ENCODE measurements around the gene AFG3L2. TPM values are rescaled to one million over a fixed set of nuclear protein-coding genes. Genes with fewer than 3 reads are reported as not detected.
"Not testable (repeated sequence)": the region's sequence is repeated elsewhere in the genome, so short reads cannot be mapped to it uniquely, and the experiment has no call there.

AFG3L2 gene
- total RNA-seq, 1 experiment from 2014 or later: 52.6 TPM

GRCh38 chr18:12397254-12397653 lies 20.2 kb upstream of the AFG3L2 start:
- DNase-seq (ENCODE audit: low spot score): no peak

DNA sequence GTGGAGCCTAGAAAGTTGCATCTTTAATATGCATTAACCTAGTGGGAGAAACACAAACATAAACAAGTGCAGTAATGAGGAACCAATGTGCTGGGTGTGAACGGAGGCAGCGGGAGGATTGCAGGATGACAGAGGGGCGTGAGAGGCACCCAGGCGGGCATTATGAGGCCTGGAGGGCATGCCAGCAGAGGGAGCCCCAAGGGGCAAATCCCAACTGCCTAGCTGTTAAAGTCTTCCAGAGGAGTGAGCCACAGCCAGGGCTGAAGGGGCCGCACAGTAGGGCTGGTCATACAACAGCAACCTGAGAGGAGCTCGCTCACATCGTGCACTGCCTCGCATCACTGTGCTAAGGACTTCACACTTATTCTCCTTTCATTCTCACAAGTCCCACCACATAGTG lies 17.4 kb upstream of the AFG3L2 start:
- DNase-seq (ENCODE audit: low spot score): no peak

DNA sequence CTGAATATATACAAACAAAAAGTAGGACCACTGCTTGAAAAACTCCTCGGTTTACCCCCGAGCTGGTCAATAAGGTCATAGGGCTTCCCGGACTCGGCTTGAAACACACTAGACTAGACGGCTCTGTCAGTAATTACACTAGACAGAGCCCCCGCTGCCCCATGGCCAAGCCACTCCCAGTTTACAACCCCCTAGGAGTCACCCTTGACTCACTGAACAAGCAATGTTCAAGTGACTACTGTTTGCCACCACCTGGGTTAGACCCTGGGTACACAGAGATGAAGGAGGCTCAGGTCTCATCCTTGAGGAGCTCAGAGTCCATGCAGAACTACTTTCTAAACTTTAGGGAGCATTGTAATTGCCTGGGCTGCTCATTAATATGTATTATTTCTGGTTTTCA lies 17.0 kb upstream of the AFG3L2 start:
- DNase-seq (ENCODE audit: low spot score): no peak

GRCh38 chr18:12393510-12393909 lies 16.5 kb upstream of the AFG3L2 start:
- no peak for DNase-seq (ENCODE audit: low spot score)

DNA sequence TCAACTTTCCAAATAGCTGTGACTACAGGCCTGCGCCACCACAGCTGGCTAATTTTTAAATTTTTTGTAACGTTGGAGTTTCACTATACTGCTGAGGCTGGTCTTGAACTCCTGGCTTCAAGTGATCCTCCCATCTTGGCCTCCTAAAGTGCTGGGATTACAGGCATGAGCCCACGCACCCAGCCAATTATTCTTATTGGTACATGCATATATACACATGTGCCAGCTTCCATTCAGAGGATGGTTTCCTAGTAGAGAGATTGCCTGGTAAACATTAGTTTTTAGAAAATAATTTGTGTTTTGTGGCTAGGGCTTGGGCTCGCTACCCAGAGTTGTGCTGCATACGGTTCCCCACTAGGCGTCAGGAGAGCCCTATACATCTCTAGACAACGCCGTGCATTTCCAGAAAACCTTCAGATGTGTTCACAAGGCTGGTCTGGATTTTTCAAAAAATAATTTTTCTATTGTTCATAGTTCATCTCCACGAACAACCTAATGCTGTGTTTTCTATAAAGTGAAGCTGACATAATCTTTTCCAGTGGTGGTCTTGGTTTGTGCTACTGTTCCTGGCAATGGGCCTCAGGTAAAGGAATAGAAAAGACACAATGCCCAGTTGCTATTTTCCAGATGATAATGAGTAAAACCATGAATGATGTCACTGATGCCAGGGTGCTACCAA lies 14.6 kb upstream of the AFG3L2 start:
- peak; percentile 53 for DNase-seq (ENCODE audit: low spot score)

DNA sequence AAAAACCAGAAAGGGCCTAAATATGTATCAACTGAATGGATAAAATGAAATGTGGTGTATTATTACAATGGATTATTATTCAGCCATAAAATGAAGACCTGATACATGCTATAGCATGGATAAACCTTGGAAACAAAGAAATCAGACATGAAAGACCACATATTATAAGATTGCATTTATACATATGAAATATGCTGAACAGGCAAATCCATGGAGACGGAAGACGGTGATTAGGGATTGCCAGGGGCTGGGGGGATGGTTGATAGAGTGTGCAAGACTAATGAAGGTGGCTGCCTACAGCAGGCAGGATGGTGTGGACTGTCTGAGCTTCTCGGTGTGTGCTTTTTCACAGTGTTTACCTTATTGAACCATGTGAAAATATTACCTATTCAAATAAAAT lies 11.4 kb upstream of the AFG3L2 start:
- DNase-seq (ENCODE audit: low spot score): no peak

GRCh38 chr18:12384261-12384660 lies 7.2 kb upstream of the AFG3L2 start:
- DNase-seq (ENCODE audit: low spot score): no peak

- not testable (repeated sequence) for DNase-seq (ENCODE audit: low spot score)
Observed at GRCh38 chr18:12383759-12384158, 6.7 kb upstream of the AFG3L2 start.

DNA sequence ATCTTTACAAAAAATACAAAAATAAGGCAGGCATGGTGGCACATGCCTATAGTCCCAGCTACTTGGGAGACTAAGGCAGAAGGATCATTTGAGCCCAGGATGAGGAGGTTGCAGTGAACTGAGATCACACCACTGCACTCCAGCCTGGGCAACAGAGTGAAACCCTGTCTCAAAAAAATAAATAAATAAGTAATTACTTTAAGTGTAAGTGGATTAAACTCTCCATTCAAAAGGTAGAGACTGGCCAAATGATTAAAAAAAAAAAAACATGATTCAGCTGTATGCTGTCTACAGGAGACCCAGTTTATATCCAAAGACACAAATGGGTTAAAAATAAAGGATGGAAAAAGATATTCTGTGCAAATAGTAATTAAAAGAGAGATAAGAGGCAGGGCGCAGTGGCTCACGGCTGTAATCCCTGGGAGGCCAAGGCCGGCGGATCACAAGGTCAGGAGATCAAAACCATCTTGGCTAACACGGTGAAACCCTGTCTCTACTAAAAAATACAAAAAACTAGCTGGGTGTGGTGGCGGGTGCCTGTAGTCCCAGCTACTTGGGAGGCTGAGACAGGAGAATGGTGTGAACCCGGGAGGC lies 5.3 kb upstream of the AFG3L2 start:
- not testable (repeated sequence) for DNase-seq (ENCODE audit: low spot score)

DNA sequence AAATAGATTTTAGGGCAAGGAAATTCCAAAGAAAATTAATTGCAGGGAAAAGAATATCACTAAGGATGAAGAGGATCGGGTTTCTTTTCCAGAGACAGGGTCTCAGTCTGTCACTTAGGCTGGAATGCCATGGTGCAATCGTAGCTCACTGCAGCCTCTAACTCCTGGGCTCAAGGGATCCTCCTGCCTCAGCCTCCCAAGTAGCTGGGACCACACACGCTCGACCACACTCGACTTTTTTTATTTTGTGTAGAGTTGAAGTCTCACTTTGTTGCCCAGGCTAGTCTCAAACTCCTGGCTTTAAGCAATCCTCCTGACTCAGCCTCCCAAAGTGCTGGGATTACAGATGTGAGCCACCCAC lies 1.2 kb upstream of the AFG3L2 start:
- DNase-seq (ENCODE audit: low spot score): not testable (repeated sequence)

DNA sequence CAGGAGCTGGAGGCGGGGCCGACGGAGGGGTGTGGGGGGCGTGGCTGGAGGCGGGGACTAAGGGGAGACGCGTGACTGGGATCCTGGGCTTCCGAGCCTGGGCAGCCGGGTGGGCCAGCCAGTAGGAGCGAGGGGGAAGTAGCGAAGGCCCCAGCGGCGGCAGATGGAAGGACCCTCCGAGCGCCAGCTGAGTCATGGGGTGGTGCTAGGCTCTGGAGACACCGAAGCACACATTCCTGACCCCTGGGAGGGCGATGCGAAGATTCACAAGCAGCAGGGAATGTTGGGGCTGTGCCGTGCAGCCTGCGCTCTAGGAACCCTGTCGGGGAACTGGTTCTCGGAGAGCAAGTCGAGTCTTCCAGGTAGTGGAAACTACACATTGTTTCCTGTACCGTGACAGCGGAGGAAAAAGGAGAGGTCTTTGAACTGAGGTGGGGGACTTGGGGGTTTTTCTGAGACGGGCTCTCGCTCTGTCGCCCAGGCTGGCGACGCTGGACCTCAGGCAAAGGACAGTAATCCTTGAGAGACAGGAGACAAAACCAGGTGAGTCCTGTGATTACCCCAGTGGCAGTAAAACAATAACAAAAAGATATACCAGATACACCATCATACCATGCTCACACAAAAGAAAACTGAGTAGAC lies 650 bp upstream of the AFG3L2 start:
- no peak for DNase-seq (ENCODE audit: low spot score)

DNA sequence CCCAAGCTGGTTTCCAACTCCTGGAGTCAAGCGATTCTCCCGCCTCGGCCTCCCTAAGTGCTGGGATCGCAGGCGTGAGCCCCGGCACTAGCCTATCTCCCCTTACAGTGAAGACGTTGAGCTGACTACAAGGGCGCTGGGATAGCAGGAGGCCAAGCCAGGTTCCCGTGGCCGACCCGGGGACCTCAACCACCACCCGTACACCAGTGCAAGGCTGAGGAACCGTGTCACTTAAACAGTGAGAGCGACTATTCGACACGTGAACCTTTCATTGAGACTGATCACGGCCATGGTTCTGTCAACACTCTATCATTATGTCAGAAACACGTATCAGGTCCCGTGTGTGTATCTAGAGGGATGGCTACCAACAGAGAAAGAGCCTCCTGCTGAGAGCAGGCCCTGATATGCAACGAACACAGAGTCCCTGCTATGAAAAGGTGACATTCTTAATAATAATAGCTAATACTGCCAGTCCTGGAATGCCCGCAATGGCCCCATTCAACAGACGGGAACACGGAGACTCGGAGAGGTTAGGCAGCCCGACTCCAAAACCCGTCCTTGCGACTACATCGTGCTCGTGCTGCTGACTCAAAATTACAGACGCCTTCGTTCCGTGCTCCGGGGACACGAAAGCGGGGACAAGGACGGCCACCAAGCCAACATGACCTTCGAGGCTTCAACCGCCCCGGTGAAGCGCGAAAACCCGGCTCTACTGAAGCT lies 833 bp downstream of the AFG3L2 start:
- DNase-seq (ENCODE audit: low spot score): no peak

DNA sequence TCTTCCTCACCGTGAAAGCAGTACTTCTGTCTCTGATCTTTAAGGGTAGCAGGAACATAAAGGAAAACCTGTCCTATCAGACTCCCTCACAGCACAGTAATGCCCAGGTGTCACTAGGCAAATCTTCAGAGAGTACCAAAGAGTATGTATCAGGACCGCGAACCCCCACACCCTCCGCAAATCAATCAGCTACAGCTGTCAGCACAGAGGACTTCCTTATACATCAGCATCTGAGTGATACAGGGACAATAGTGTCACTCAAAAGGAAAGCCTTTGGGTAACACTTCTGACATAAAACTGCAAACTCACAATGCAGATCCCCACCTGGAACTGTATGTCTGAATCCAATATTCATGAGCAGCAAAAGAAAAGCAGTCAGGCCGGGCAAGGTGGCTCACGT lies 2.6 kb downstream of the AFG3L2 start:
- DNase-seq (ENCODE audit: low spot score): no peak

DNA sequence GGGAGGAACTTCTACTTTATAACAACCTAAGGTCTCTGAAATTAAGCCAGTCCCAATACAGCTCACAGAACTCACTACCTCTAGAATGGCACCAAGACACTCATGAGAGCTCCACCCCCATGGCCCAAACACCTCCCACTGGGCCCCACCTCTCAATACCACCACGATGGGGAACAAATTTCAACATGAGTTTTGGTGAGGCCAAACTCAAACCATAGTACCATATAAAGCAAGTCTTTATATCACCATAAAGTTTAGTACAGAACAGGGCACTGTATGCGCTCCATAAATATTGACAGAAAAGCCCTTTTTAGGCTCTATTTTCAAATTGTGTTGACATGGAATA lies 3.3 kb downstream of the AFG3L2 start:
- DNase-seq (ENCODE audit: low spot score): no peak

GRCh38 chr18:12373116-12373770 lies 3.8 kb downstream of the AFG3L2 start:
- no peak for DNase-seq (ENCODE audit: low spot score)

- no peak for DNase-seq (ENCODE audit: low spot score)
Observed at GRCh38 chr18:12372406-12372805, 4.6 kb downstream of the AFG3L2 start.

DNA sequence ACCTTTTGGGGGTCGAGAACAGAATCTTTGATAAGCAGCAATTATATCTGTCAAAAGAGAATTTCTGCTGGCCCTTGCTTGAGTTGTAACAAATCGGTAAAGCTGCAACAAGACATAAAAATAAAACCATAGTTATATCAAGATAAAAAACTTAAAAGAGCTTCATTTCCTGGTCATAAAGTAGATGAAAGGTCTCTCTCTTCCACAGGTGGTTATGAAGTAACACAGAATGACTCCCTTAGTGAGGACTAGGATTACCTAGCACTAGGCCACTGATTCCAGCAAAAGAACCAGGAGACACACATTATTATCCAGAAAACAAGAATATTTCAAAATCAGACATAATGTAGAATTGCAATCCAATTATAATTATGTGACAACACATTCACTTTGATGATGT lies 5.4 kb downstream of the AFG3L2 start:
- no peak for DNase-seq (ENCODE audit: low spot score)

- no peak for DNase-seq (ENCODE audit: low spot score)
Observed at GRCh38 chr18:12369211-12369610, 7.8 kb downstream of the AFG3L2 start.

DNA sequence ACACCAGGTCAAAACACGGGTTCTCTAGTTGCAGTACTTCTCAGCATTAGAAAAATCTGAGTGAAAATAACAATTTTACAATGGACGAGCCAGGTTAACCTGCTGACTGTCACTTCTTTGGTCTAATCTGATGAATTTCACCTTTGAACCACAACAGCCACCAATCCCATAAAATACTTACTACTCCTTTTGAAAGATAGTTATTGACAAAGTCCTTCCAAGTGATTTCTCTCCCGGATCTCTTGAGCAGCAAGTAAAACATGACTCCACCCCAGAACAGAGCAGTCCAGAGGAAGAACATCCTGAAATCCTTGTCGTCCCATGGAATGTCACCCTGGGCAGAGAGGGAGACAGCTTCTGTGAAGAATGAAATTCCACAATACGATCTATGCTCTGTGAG lies 10.2 kb downstream of the AFG3L2 start:
- no peak for DNase-seq (ENCODE audit: low spot score)

DNA sequence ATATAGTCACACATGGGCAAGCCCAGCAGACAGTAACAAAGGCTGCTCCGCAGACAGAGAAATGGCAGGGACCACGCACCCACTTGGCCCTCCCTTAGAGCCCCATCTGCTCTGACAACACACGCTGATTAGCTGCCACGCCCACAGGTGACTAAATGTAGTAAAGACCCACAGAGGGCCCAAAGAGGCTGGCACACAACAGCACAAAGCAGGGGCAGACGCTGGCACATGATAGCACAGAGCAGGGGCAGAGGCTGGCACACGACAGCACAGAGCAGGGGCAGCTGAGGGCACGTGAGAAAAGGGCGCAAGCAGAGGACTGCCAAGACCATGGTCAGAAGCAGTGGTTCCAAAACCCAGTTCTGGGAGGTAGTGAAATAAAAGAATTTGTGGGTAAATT lies 10.6 kb downstream of the AFG3L2 start:
- no peak for DNase-seq (ENCODE audit: low spot score)

GRCh38 chr18:12362473-12363174 lies 14.4 kb downstream of the AFG3L2 start:
- no peak for DNase-seq (ENCODE audit: low spot score)
